HepG2 (cell line): ENCODE results near the gene ZNF546. TPM values are rescaled to one million over a fixed set of nuclear protein-coding genes. Genes with fewer than 3 reads are reported as not detected.

Experiments used
- AHR ChIP-seq: IDR thresholded peaks from 2 replicates; pipeline ENCODE4 v1.6.1; 2018; ENCODE audit warnings: missing genetic modification reagents, missing compliant biosample characterization
- ARID4A ChIP-seq: sonication (generic); formaldehyde crosslinking; IDR thresholded peaks from 2 replicates; pipeline ENCODE4 v1.5.0; 2020; ENCODE audit warnings: mild to moderate bottlenecking, missing genetic modification reagents, borderline replicate concordance
- ARNT2 ChIP-seq: sonication (generic); formaldehyde crosslinking; IDR thresholded peaks from 2 replicates; pipeline ENCODE4 v1.8.0; 2022; ENCODE audit warnings: mild to moderate bottlenecking, low read depth, missing genetic modification reagents, moderate library complexity
- ATF7 ChIP-seq, 2 experiments: fragments of 450-650 bp in 1 of 2; sonication (generic) in 1 of 2; formaldehyde crosslinking in 1 of 2; IDR thresholded peaks; 2 replicates each; pipeline versions ENCODE4 v1.4.0 to v1.6.1; 2016 to 2020; ENCODE audit warnings: antibody characterized with exemption in 1 of 2, mild to moderate bottlenecking in 1 of 2, missing genetic modification reagents in 1 of 2
- BHLHE40 ChIP-seq: IDR thresholded peaks from 2 replicates; pipeline ENCODE4 v1.6.1; 2011; ENCODE audit warnings: low read length, improper control_type of control experiment
- CENPX ChIP-seq: sonication (generic); formaldehyde crosslinking; IDR thresholded peaks from 2 replicates; pipeline ENCODE4 v1.9.0; 2021; ENCODE audit warnings: mild to moderate bottlenecking, missing genetic modification reagents, moderate library complexity
- CREB1 ChIP-seq, 2 experiments: fragments of 450-650 bp in 1 of 2; IDR thresholded peaks; 2 replicates each; pipeline ENCODE4 v1.6.1; 2016 to 2017; ENCODE audit warnings: control low read depth in 1 of 2, mild to moderate bottlenecking in 1 of 2, missing compliant biosample characterization in 1 of 2, missing genetic modification characterization in 1 of 2
- ELF1 ChIP-seq: sonication (generic); formaldehyde crosslinking; IDR thresholded peaks from 2 replicates; pipeline ENCODE4 v1.4.0; 2020; ENCODE audit warnings: missing genetic modification reagents
- KLF9 ChIP-seq: IDR thresholded peaks from 2 replicates; pipeline ENCODE4 v1.6.1; 2016; ENCODE audit warnings: low read depth
- MIER3 ChIP-seq: IDR thresholded peaks from 2 replicates; pipeline ENCODE4 v1.6.1; 2016; ENCODE audit warnings: missing compliant biosample characterization, borderline replicate concordance
- MTA1 ChIP-seq: sonication (generic); formaldehyde crosslinking; IDR thresholded peaks from 2 replicates; pipeline ENCODE4 v1.4.0; 2020; ENCODE audit warnings: missing genetic modification reagents, mild to moderate bottlenecking, borderline replicate concordance
- NCOA2 ChIP-seq: sonication (generic); formaldehyde crosslinking; IDR thresholded peaks from 2 replicates; pipeline ENCODE4 v1.8.0; 2022; ENCODE audit warnings: inconsistent platforms
- PHF8 ChIP-seq: sonication (generic); formaldehyde crosslinking; IDR thresholded peaks from 2 replicates; pipeline ENCODE4 v1.5.0; 2020; ENCODE audit warnings: missing genetic modification reagents
- PLSCR1 ChIP-seq: sonication (generic); formaldehyde crosslinking; IDR thresholded peaks from 2 replicates; pipeline ENCODE4 v1.5.0; 2020; ENCODE audit warnings: missing genetic modification reagents, mild to moderate bottlenecking, borderline replicate concordance
- SMAD3 ChIP-seq: sonication (generic); formaldehyde crosslinking; IDR thresholded peaks from 2 replicates; pipeline ENCODE4 v1.4.0; 2020; ENCODE audit warnings: missing genetic modification reagents
- SNAPC2 ChIP-seq: sonication (generic); formaldehyde crosslinking; IDR thresholded peaks from 2 replicates; pipeline ENCODE4 v1.8.1; 2022; ENCODE audit warnings: mild to moderate bottlenecking, missing genetic modification reagents
- ZC3H13 ChIP-seq: sonication (generic); formaldehyde crosslinking; IDR thresholded peaks from 2 replicates; pipeline ENCODE4 v1.8.1; 2023; ENCODE audit warnings: mild to moderate bottlenecking, missing genetic modification reagents, moderate library complexity
- ZNF746 ChIP-seq: sonication (generic); formaldehyde crosslinking; IDR thresholded peaks from 2 replicates; pipeline ENCODE4 v1.8.0; 2022; ENCODE audit warnings: mild to moderate bottlenecking, missing genetic modification reagents
- polyA plus RNA-seq, 8 experiments: library from polyadenylated mRNA; depleted of rRNA in 3 of 8; stranded (reverse) in 7 of 8; unstranded in 1 of 8; fragments of >200 nt; fragmentation: Illumina TruSeq in 4 of 8; extraction: Trizol in 4 of 8; gene quantifications; 2 replicates each; pipeline versions ENCODE4 v1.2.1 to v1.2.3, GENCODE V29; 2011 to 2016; ENCODE audit warnings: low read depth in 4 of 8, missing spikeins in 1 of 8, mixed read lengths in 1 of 8; ENCODE audit not compliant: insufficient read depth in 1 of 8
- total RNA-seq, 5 experiments: library from RNA; depleted of rRNA; stranded (reverse); fragments of >200 nt; fragmentation: Illumina TruSeq; extraction: Trizol; gene quantifications; 2 replicates each; pipeline ENCODE4 v1.2.3, GENCODE V29; 2016; ENCODE audit warnings: low read depth in 1 of 5

The ZNF546 gene
- total and polyA plus RNA-seq, 2 of the 13 experiments (the other 11 are each of a cell fraction or from before 2014, with no cell fraction given): 2.2 to 4.1 TPM

GRCh38 chr19:39996811-39997637 lies at the start of gene ZNF546 (continued):
- TF ChIP-seq ARID4A (CRISPR knock-in tag) (peak; percentile 86), CREB1 (IDR thresholded peaks at IDR 0.05) (no peak), CREB1 (CRISPR knock-in tag; IDR thresholded peaks at IDR 0.05) (0 out of 2 replicates have a peak, but pooled peaks have one; percentile 60), KLF9 (CRISPR knock-in tag) (no peak), ZC3H13 (CRISPR knock-in tag) (peak; percentile 86), ARNT2 (CRISPR knock-in tag) (0 out of 2 replicates have a peak, but pooled peaks have one; percentile 17), MTA1 (CRISPR knock-in tag) (peak; percentile 44; the same call in 1 of the 2 replicates), NCOA2 (CRISPR knock-in tag) (no peak), AHR (CRISPR knock-in tag) (0 out of 2 replicates have a peak, but pooled peaks have one; percentile 11), CENPX (CRISPR knock-in tag) (no peak), ELF1 (CRISPR knock-in tag) (peak; percentile 85), PHF8 (peak; percentile 97), SMAD3 (CRISPR knock-in tag) (peak; percentile 71), MIER3 (peak; percentile 57; the same call in 1 of the 2 replicates), PLSCR1 (no peak; the same call in 1 of the 2 replicates), ZNF746 (CRISPR knock-in tag) (0 out of 2 replicates have a peak, but pooled peaks have one; percentile 35), ATF7 (IDR thresholded peaks at IDR 0.05) (no peak), ATF7 (CRISPR knock-in tag; IDR thresholded peaks at IDR 0.05) (no peak), SNAPC2 (peak; percentile 90), BHLHE40 (no peak)
